SKM-1 treated with dmso at 0.1 percent for 144 hours (cell line): Measurements from ENCODE around the gene EEPD1.
A peak's percentile ranks its signal among the peaks of the same experiment; 100 is the strongest.
"Not testable (repeated sequence)": the region's sequence is repeated elsewhere in the genome, so short reads cannot be mapped to it uniquely, and the experiment has no call there.

Experiments
- DNase-seq: peaks from one replicate; lab custom pipeline; 2025; ENCODE audit not compliant: unreplicated experiment; lab: John Stamatoyannopoulos, UW

The EEPD1 gene

DNA sequence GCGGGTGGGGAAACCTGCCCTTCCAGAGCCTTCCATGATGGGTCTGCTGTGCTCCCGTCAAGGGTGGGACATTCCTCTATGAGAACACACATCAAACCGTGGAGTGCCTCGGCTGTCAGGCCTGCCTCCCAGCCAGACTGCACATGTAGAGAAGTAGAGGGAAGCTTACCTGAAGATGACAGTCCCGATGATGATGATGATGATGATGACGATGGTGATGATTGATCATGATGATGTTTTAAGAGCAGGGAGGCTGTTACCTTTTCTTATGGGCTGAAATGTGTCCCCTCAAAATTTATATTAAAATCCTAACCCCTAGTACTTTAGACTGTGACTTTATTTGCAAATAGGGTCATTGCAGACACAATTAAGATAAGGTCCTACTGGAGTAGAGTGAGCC lies 160.6 kb downstream of the EEPD1 start:
- no peak for DNase-seq

DNA sequence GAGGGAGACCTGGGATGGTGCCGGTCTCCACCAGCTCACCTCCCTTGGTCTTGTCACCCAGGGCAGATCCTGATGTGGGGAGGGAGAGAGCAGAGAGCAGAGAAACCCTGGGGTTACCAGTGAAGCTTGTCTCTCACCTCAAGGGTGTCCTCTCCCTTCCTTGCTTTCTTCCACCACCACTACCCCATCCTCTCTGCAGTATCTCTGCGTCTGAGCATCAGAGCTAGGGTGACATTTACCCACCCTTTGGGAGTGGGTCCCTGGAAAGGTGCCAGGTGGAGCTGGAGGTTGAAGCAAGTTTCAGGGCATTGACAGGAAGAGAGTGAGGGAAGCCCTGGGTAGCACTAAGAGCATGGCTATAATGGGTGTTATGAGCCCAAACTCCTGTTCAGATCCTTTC lies 161.4 kb downstream of the EEPD1 start:
- no peak for DNase-seq

DNA sequence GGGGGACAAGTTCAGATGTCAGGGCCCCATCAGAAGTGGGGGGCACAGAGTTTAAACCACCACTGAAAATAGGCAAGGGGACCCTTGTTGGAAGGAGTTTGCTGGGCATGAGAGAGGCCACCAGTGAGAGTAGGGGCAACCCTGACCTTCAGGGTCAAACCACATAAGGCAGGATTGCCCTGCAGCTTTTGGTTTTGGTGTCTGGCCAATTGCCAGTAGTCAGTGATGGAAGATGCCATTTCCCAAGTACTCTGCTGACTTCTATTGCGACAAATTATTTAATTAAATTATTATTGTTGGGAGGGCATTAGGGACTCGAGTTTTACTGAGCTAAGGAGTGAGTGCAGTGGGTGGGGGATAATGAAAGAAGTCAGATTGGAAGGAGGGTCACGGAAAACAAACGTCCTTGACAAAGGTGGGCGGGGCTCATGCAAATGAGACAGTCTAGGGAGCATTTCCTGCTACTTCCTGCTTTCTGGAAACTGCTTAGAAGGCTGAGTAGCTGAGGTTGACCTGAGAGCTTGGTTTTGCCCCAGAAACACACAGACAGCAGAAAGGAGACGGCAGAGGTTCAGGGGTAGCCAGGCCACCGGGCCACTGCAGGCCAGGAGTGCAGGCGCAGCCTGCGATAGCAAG lies 162.4 kb downstream of the EEPD1 start:
- no peak for DNase-seq

DNA sequence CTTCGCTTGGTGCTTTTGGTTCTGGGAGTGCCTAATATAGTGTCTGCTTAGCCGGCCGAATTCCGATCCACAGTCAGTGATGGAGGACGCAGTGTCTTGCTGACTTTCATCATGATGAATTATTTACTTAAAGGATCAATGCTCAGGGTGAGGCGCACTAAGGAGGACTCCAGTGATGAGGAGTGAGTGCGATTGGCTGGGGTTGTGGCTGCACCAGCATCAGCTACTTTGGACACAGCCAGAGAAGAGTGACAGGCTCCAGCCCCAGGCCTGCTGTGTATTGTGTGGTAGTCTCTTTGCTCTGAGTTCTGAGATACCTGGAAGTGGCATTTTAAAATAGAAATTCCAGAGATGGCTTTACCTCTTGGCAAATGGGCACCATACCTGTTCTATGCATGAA lies 163.3 kb downstream of the EEPD1 start:
- no peak for DNase-seq

DNA sequence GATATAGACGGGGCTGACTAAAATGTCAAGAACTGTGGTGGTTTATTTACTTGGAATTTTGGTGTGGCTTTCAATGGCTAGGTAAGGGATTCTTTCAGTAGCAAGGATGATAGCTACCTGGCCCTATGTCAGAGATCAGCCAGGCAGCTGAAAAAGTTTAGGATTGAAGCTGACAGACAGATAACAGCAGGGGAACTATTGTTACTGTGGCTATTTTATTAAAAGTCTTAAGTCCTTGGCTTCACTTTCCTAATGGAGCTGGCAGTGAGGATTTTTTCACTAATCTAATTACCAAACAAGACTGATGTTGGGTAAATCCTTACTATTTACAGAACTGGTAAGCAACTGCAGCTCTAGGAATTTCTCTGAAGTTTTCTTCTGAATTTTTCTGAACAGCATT lies 164.2 kb downstream of the EEPD1 start:
- DNase-seq: no peak

DNA sequence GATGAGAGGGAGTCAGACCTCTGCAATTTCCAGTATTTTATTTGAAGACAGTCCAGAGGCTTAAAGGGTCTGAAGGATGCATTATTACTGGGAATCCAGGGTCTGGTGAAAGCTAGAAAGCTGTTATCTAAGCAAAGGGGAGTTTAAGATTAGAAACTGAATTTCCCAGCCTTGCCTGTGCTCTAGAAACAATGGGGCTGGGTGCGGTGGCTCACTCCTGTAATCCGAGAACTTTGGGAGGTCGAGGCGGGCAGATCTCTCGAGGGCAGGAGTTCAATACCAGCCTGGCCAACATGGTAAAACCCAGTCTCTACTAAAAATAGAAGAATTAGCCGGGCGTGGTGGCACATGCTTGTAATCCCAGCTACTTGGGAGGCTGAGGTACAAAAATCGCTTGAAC lies 165.1 kb downstream of the EEPD1 start:
- no peak for DNase-seq

DNA sequence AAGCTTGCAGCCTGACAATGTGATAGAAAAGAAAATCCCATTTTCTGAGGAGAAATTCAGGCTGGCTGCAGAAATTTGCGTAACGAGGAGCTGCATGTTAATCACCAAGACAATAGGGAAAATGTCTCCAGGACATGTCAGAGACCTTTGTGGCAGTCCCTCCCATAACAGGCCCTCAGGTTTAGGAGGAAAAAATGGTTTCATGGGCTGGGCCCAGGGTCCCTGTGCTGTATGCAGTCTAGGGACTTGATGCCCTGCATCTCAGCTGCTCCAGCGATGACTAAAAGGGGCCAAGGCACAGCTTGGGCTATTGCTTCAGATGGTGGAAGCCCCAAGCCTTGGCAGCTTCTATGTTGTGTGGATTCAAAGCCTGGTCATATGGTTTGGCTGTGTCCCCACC lies 168.2 kb downstream of the EEPD1 start:
- DNase-seq: not testable (repeated sequence)

DNA sequence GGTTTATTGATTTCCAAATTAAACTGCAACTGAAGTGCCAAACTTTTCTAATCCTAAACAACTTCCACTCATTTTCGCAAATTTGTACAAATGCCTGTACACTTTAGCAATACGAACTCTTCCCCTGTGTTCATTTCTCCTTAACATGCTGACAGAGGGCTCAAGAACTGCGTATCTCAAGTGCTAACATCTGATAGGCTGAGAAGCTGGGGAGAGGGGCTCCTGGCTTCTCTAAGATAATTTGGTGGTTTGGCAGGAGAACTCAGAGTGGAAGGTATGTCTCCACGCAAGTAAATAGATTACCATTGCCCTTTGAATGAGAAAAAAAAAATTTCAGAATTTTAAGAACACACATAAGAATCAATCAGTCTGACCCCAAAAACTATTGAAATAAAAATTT lies 183.3 kb downstream of the EEPD1 start:
- no peak for DNase-seq

DNA sequence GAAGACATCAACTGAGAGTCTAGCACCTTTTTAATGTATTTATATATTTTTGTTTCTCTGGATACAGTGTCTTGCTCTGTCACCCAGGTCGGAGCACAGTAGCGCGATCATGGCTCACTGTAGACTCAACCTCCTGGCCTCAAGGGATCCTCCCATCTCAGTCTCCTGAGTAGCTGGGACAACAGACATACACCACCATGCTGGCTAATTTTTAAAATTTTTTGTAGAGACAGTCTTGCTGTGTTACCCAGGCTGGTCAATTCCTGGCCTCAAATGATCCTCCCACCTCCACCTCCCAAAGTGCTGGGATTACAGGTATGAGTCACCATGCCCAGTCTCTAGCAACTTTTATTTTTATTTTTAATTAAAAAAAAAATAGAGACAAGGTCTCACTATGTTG lies 185.2 kb downstream of the EEPD1 start:
- no peak for DNase-seq

DNA sequence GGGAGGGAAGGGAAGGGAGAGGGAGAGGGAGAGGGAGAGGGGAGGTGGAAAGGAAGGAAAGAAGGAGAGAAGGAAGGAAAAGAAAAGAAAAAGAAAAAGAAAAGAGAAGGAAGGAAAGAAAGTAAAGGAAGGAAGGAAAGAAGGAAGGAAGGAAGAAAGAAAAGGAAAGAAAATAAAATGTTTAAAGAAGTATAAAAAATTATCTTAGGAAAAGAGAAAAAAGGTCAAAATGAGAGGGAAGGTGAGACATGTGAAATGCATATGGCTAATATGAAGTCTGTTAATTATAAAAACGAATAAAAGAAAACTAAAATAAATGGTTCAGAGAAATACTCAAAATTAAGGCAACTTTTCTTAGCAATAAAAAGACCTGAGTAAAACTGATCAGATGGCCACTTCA lies 190.5 kb downstream of the EEPD1 start:
- no peak for DNase-seq

DNA sequence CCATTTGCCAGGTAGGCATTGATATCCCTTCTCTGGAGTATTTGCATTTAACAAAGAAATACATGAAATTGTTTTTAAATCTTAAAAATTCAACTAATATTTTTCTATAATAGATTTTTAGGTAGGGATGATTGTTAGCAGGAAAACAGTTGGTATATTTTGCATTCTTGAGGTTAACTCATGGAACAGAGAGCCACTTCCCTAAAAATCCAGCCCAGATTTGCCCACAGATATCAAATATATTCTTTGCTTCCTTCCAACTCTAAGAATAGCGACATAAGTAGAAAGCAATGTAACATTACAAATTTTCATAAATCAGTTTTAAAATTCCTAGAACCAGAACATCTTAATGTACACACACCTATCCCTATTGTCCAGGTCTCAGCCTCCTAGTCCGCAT lies 191.6 kb downstream of the EEPD1 start:
- no peak for DNase-seq

DNA sequence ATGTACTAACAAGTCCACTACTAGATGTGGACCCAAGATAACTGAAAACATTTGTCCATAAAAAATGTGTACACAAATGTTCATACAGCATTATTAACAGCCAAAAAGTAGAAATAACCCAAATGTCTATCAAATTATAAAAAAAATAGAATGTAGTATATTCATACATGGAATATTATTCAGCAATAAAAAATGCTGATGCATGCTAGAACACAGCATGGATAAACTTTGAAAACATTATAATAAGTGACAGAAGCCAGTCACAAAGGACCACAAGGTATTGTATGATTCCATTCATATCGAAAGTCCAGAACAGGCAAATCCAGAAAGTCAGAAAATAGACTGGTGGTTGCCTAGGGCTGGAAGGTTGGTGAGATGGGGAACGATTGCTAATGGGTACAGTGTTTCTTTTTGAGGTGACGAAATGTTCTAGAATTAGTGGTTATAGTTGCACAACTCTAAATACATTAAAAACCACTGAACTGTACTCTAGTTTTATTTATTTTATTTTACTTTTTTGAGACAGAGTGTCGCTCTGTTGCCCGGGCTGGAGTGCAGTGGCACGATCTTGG lies 193.3 kb downstream of the EEPD1 start:
- DNase-seq: peak; percentile 18

DNA sequence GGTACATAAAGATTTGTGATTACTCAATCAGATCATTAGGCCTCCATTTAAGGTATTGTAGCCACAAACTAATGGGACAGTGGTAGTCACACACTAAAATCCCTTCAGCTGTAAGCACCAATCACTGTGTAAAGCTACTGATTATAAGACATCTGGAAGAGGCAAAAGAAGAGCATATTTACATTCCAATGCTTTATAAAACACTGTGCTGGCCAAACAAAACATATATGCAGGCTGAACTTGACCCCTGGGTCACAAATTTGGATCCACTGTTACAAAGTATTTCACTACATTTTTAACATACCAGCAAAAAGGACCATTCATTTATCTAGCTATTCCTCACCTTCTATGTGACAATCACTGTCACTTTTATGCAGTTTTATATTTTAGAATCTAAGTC lies 195.2 kb downstream of the EEPD1 start:
- DNase-seq: no peak

DNA sequence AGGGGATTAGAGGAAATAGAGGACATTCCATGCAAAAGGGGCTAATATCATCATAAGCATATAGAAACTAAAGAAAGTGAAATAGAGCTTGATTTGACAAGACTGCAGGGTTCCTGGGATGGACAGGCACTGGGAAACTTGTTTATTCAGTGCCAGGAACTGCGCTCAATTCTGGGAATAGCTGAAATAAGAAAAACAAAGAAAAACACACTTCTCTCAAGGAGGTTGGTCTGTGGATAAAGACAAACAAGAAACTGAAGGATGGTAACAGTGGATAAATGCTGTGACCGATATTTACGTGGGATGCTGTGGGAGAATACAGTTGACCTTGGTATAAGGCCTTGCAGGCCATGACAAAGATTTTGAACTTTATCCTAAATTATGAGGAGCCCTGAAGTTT lies 195.7 kb downstream of the EEPD1 start:
- no peak for DNase-seq

DNA sequence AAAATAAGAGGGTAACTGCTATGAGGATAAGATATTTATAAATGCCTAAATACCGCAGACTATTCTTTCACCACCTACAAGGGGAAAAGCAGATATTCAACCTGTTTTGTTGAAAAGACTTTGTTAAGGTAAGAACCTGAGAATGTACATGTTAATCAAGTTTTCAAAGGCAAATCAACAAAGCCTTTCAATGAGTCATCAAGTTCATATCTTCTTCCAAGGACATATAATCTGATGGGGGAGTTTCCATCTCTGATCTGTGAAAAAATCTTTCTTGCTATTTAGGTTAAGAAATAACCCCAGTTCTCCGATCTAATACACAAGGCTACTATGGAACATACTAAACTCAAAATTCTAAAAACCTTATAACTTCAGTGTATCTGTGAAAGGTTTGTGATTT lies 196.6 kb downstream of the EEPD1 start:
- no peak for DNase-seq
